GM12878 (cell line): Measurements from ENCODE around the gene OR7G3. TPM values are rescaled to one million over a fixed set of nuclear protein-coding genes. Genes with fewer than 3 reads are reported as not detected.

Source experiments
- ATAC-seq: fragments of 200-7000 bp; cut with Tn5 transposase; 3 replicates; pipeline ENCODE4 v1.9.1; 2020; ENCODE audit warnings: mild to moderate bottlenecking, moderate library complexity
- BruUV-seq: library from RNA; stranded (reverse); fragments of 400-500 nt; replicated peaks from 2 replicates; lab custom pipeline; 2021; lab: Mats Ljungman, UMichigan
- CTCF ChIA-PET: fragments of 300-600 bp; sonication (Branson Sonifier 250); formaldehyde crosslinking; extraction: SDS; loops from one replicate; lab custom pipeline; 2021; ENCODE audit warnings: inconsistent platforms; lab: Yijun Ruan, JAX
- POLR2A ChIA-PET: fragments of 350-600 bp; formaldehyde crosslinking; extraction: SDS; loops from one replicate; lab custom pipeline; 2021; ENCODE audit warnings: inconsistent platforms; lab: Charles Lee
- RAD21 ChIA-PET: fragments of 300-600 bp; sonication (Branson Sonifier 250); formaldehyde crosslinking; loops from one replicate; lab custom pipeline; 2023; ENCODE audit warnings: antibody characterized with exemption; ENCODE audit not compliant: unreplicated experiment; lab: Charles Lee
- SMC1A ChIA-PET: fragments of 300-600 bp; sonication (Branson Sonifier 250); formaldehyde crosslinking; loops from one replicate; lab custom pipeline; 2023; ENCODE audit not compliant: unreplicated experiment, uncharacterized antibody; lab: Charles Lee
- DNase-seq: peaks from one replicate; pipeline ENCODE4 v3.0.0-alpha.2; 2011; ENCODE audit warnings: low read depth, low spot score
- FAIRE-seq: peaks from 3 replicates; lab custom pipeline; 2011; peaks lifted over from hg19 to GRCh38; lab: Jason Lieb, UNC
- H2AFZ ChIP-seq: 2 replicates; pipeline ENCODE4 v1.6.0; 2011; ENCODE audit warnings: low read depth, low read length, control low read depth; ENCODE audit not compliant: control insufficient read depth
- H3K27ac ChIP-seq: 2 replicates; pipeline ENCODE4 v1.5.1; 2011; ENCODE audit warnings: control low read depth; ENCODE audit not compliant: control insufficient read depth, insufficient read depth
- H3K27me3 ChIP-seq, 2 experiments: replicated peaks in 1 of 2; 2 replicates each; pipeline versions ENCODE4 v1.6.0 to v1.6.1; 2011; ENCODE audit warnings: low read length in 1 of 2; ENCODE audit not compliant: control insufficient read depth in 2 of 2, insufficient read depth in 2 of 2
- H3K36me3 ChIP-seq, 2 experiments: 2 replicates each; pipeline ENCODE4 v1.5.1; 2011; ENCODE audit warnings: low read length in 1 of 2; ENCODE audit not compliant: control insufficient read depth in 2 of 2, insufficient read depth in 2 of 2
- H3K4me1 ChIP-seq: 2 replicates; pipeline ENCODE4 v1.6.1; 2011; ENCODE audit warnings: mild to moderate bottlenecking, low read length, moderate library complexity, mixed read lengths; ENCODE audit not compliant: control insufficient read depth, insufficient read depth
- H3K4me2 ChIP-seq: 2 replicates; pipeline ENCODE4 v1.6.0; 2011; ENCODE audit warnings: control low read depth; ENCODE audit not compliant: control insufficient read depth, insufficient read depth
- H3K4me3 ChIP-seq: fragments of 200-600 bp; sonication (generic); 2 replicates; pipeline ENCODE4 v1.5.1; 2016
- H3K79me2 ChIP-seq: 2 replicates; pipeline ENCODE4 v1.6.0; 2011; ENCODE audit warnings: low read length; ENCODE audit not compliant: control insufficient read depth, insufficient read depth
- H3K9ac ChIP-seq: 2 replicates; pipeline ENCODE4 v1.8.0; 2011; ENCODE audit warnings: low read length, control low read depth, mixed read lengths; ENCODE audit not compliant: control insufficient read depth, insufficient read depth
- H3K9me3 ChIP-seq: replicated peaks from 3 replicates; pipeline ENCODE4 v1.5.1; 2011; ENCODE audit warnings: mild to moderate bottlenecking, low read length; ENCODE audit not compliant: control insufficient read depth, insufficient read depth
- H4K20me1 ChIP-seq: 2 replicates; pipeline ENCODE4 v1.6.0; 2011; ENCODE audit not compliant: control insufficient read depth, insufficient read depth
- BACH1 ChIP-seq: fragments of 450-650 bp; IDR thresholded peaks from 2 replicates; pipeline ENCODE4 v1.6.1; 2017; ENCODE audit warnings: mild to moderate bottlenecking, borderline replicate concordance
- E4F1 ChIP-seq: fragments of 450-650 bp; IDR thresholded peaks from 2 replicates; pipeline ENCODE4 v1.6.1; 2018; ENCODE audit warnings: borderline replicate concordance, mild to moderate bottlenecking; ENCODE audit not compliant: partially characterized antibody
- MXI1 ChIP-seq: fragments of 150-350 bp; IDR thresholded peaks from 2 replicates; pipeline ENCODE4 v1.6.1; 2011; ENCODE audit warnings: low read depth, mild to moderate bottlenecking, inconsistent platforms, low read length, improper control_type of control experiment
- NFIC ChIP-seq: IDR thresholded peaks from 2 replicates; pipeline ENCODE4 v1.6.1; 2012; ENCODE audit warnings: low read depth, mild to moderate bottlenecking, inconsistent platforms, low read length, moderate library complexity
- NR2F1 ChIP-seq: fragments of 450-650 bp; conservative IDR thresholded peaks from 2 replicates; pipeline ENCODE4 v1.6.1; 2017; ENCODE audit warnings: mild to moderate bottlenecking
- POLR2A ChIP-seq: IDR thresholded peaks from 2 replicates; pipeline ENCODE4 v1.6.1; 2011; ENCODE audit warnings: low read depth, mild to moderate bottlenecking, low read length
- RAD51 ChIP-seq: fragments of 450-650 bp; IDR thresholded peaks from 2 replicates; pipeline ENCODE4 v1.6.1; 2016; ENCODE audit warnings: moderate library complexity, mild to moderate bottlenecking, inconsistent platforms
- RELA ChIP-seq: fragments of 450-650 bp; IDR thresholded peaks from 2 replicates; pipeline ENCODE4 v1.8.0; 2014; ENCODE audit warnings: borderline replicate concordance; ENCODE audit not compliant: partially characterized antibody
- SKIL ChIP-seq: fragments of 450-650 bp; IDR thresholded peaks from 2 replicates; pipeline ENCODE4 v1.6.1; 2017; ENCODE audit warnings: mild to moderate bottlenecking, low read depth, inconsistent platforms; ENCODE audit not compliant: poor library complexity, severe bottlenecking
- SMARCA5 ChIP-seq: fragments of 450-650 bp; IDR thresholded peaks from 2 replicates; pipeline ENCODE4 v1.6.1; 2017; ENCODE audit warnings: mild to moderate bottlenecking
- ZNF384 ChIP-seq: IDR thresholded peaks from 2 replicates; pipeline ENCODE4 v1.6.1; 2012; ENCODE audit warnings: low read depth, mild to moderate bottlenecking, low read length, improper control_type of control experiment, borderline replicate concordance
- WGBS: methylation state at CpG from one replicate; pipeline ENCODE4 v1.1.6; 2016; ENCODE audit warnings: low lambda C conversion rate; ENCODE audit not compliant: insufficient replicate concordance, insufficient coverage; ENCODE audit errors: missing lambda C conversion rate; 5-methylcytosine and 5-hydroxymethylcytosine counted together
- in situ Hi-C: fragments of 300-500 bp; cut with MboI; formaldehyde crosslinking; loops from 9 replicates; pipeline ENCODE4 v1.14.3; 2018; ENCODE audit warnings: mixed read lengths
- intact Hi-C: fragments of 100-400 bp; cut with micrococcal nuclease; formaldehyde crosslinking; loops from one replicate; pipeline ENCODE4 v1.14.2; 2022; ENCODE audit not compliant: unreplicated experiment
- polyA plus RNA-seq, 11 experiments: library from polyadenylated mRNA; depleted of rRNA in 4 of 11; unstranded in 6 of 11; stranded (reverse) in 5 of 11; fragments of >200 nt; fragmentation: Nextera tagmentation in 4 of 11; fragmentation: Illumina TruSeq in 1 of 11; extraction: Ambion mirVana in 4 of 11; extraction: Trizol in 1 of 11; gene quantifications; 1 replicate in 1 of 11; 2 replicates in 10 of 11; pipeline versions ENCODE4 v1.2.1 to v1.2.3, GENCODE V29; 2011 to 2016; ENCODE audit warnings: inconsistent platforms in 2 of 11, missing spikeins in 2 of 11, low read depth in 1 of 11
- total RNA-seq, 4 experiments: library from RNA; depleted of rRNA in 3 of 4; stranded (reverse); fragments of >200 nt in 3 of 4; fragmentation: Illumina TruSeq in 1 of 4; extraction: Trizol in 1 of 4; gene quantifications; 2 replicates each; pipeline versions ENCODE4 v1.2.1 to v1.2.3, GENCODE V29; 2013 to 2021

Gene OR7G3
- total and polyA plus RNA-seq, 10 of the 15 experiments (the other 5 are each of a cell fraction or from before 2014, with no cell fraction given): not detected

DNA sequence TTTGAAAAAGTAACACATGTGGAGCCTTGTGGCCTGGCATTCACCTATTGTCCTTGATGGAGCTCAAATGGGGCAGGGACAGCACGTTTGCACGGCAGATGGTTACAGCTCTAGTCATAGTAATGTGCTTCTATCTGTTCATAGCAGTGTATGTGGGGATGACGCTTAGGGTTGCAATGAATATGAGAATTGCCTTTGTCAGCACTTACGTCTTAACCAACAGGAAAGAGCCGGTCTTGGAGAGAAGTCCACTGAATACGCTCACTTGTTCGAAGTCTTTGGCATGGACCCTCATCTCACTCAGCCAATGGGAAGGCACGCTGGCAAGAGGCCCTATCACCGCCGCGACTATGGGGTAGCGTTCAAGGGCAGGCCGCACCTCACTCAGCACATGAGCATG, 33.1 kb upstream of the OR7G3 start:
- in situ Hi-C loops (no loop called here), intact Hi-C loops (no loop called here)
- Histone ChIP-seq H3K36me3 (peaks cover 56 to 68% of the 10 kb centered on the region in 2 experiments), H3K79me2 (0 out of 2 replicates have a peak, but pooled peaks cover 1% of the 10 kb centered on the region), H3K4me2 (no peak overlapping the region), H3K9ac (no peak overlapping the region), H3K9me3 (peaks cover 50% of the 10 kb centered on the region), H3K27me3 (no peaks in the 10 kb centered on the region), H3K4me1 (no peaks in the 10 kb centered on the region), H4K20me1 (no peaks in the 10 kb centered on the region), H3K4me3 (no peak overlapping the region), H3K27ac (no peak overlapping the region), H2AFZ (no peak overlapping the region)
- ChIA-PET CTCF (interaction anchor here (0.7 kb wide), 1 partner anchor 246 kb away, joined by 3 read pairs; no protein-coding TSS in a partner anchor), SMC1A (no interaction called here), POLR2A (no interaction called here), RAD21 (no interaction called here)
- no TSS peak for BruUV-seq
- WGBS: 96% methylated on average over 13 of the region's 13 CpGs
- ATAC-seq: no peak
- no peak for TF ChIP-seq NR2F1
- TF ChIP-seq SMARCA5: no peak
- no peak for TF ChIP-seq NFIC
- TF ChIP-seq POLR2A: no peak
- no peak for TF ChIP-seq RELA
- TF ChIP-seq ZNF384: no peak
- TF ChIP-seq RAD51: no peak
- no peak for TF ChIP-seq MXI1
- TF ChIP-seq SKIL: no peak
- no peak for TF ChIP-seq E4F1
- TF ChIP-seq BACH1: no peak
- no peak for DNase-seq
- no peak for FAIRE-seq
